ENCODE data around the gene NELL1.

- TF ChIP-seq POLR2A (IDR thresholded peaks at IDR 0.05) (no peak), POLR2AphosphoS5 (IDR thresholded peaks at IDR 0.05) (no peak)
Observed at GRCh38 chr11:21474529-21474928, 805.1 kb downstream of the NELL1 start.

Data from spleen (tissue), 3 donors.